GM19099 (cell line): ENCODE results near the gene RASD2.

Source experiments
- POLR2A ChIP-seq: IDR thresholded peaks from 3 replicates; pipeline ENCODE4 v1.6.1; 2011; ENCODE audit warnings: low read depth; ENCODE audit not compliant: insufficient read length; ENCODE audit errors: extremely low read depth

RASD2 gene

DNA sequence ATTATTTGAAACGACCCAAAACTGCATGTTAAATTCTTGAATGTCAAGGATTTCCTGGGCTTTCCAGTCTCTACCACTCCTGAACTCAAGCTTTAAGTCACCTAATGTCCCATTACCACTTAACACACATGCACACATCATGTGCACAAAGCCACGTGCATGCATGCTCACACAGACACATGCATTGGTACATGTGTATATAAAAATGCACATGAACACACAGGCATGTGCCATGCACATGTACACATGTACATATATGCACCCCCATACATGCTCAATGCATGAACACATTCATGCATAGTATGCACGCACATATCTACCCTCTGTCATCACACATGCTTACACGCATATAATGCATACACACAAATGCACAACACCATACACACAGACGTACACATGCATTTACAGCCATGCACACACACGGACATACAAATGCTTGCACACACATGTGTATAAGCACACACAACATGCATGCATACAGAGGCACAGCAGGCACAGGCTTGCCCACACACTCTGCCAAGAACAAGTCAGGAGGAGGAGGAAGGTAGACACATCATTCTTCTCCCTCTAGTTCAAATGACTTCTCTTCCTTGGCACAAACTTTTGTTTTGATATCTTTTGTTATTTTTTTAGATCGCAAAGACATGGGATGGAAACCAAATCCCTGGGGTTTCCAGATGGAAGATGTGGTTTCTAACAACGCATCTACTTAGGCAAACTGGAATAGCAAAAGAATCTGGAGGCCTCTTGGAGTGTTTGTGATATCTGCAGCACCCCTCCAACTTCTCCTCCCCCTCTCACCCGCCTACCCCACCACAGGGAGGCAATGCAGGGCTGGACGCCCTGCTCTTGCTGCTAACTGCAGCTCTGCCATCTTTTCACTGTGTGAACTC, 24.6 kb downstream of the RASD2 start:
- no peak for TF ChIP-seq POLR2A

- TF ChIP-seq POLR2A = no peak
Observed at GRCh38 chr22:35567351-35568141, 26.9 kb downstream of the RASD2 start.

GRCh38 chr22:35568751-35569739, 28.4 kb downstream of the RASD2 start:
- TF ChIP-seq POLR2A = no peak

DNA sequence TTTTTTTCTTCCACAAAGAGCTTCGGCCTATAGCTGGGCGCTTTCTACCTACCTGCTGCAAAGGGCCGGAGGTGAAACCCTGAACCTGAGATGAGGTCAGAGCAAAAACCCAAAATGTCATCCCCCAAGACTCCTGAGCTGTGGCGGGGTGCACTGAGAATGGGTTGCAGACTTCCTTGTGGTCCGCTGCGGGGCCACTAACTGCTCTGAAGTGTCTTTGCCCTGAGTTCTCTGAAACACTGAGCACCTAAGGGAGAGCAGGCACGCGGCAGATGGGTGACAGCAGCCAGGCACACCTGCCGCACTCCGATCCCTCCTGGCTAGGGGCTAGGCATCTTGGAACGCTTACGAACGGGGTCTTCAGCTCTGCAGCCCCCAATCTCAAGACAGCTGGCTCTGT, 29.3 kb downstream of the RASD2 start:
- TF ChIP-seq POLR2A = no peak

DNA sequence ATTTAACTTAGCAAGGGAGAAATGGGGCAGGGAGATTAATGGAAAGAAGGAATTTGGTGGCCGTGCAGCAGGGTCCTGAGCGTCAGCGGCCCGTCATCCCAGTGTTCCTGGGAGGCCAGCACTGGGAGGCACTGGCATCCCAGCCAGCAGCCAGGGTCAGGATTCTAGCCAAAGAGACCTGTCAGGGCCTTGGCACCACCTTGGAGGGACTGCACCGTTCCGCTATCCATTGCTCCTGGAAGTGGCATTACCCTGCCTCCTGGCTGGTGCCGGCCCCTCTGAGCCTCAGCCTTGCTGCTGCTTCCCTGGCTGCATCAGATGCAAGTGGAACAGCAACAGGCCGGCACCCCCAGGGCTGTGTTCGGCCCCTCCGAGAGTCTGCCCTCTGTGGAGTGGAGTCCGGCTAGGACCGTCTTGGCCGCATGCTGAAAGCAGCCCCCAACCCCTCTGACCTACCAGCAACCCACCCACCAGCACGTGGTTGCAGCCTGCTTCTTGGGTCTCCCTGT, 30.1 kb downstream of the RASD2 start:
- no peak for TF ChIP-seq POLR2A

- TF ChIP-seq POLR2A = no peak
Observed at GRCh38 chr22:35572556-35572955, 31.9 kb downstream of the RASD2 start.

DNA sequence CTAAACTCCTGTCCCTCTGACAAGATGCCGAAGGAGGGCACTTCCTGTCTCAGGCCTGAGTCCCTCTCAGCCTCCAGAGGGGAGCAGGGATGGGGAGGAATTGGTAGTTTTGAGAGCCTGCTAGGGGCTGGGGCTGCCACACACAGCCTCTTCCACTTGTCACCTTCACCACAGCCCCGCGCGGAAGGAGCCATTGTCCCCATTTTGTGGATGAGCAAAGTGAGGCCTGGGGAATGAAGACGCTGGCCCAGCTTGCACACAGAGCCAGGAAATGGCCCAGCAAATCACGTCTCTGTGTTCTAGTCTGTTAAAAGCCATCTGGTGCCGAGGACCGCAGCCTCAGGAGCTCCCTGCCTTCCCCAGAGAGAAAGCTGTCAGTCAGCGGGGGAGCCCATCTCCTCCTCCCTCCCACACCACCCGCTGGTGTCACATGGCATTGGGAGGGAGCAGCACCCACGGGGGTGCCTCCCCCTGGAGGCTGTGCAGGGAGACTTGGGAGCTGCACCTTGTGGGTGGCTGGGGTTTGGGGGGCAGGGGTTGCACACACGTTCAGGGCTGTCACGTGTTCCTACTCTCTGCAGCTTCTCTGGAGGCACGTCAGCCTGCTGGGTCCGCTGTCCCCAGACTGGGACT, 34.6 kb downstream of the RASD2 start:
- TF ChIP-seq POLR2A = no peak

DNA sequence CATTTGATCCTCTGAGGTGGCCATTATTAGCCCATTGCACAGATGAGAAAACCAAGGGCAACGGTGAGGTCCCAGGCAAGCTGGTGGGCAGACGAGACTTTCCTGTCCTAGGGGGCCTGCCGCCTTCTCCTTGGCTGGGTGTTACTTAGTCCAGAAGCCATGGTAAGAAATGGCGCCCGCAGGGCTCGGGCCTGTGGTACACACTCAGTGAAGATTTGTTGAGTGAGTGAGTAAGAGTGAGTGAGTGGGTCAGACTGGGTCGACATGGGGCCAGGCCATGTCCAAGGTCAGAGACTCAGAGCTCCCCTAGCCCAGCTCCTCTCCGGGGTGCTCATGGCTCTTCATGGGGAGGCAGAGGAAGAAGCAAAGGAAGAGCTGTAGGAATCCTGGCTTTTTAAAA, 36.0 kb downstream of the RASD2 start:
- TF ChIP-seq POLR2A = no peak

GRCh38 chr22:35577799-35578659, 37.4 kb downstream of the RASD2 start:
- no peak for TF ChIP-seq POLR2A

DNA sequence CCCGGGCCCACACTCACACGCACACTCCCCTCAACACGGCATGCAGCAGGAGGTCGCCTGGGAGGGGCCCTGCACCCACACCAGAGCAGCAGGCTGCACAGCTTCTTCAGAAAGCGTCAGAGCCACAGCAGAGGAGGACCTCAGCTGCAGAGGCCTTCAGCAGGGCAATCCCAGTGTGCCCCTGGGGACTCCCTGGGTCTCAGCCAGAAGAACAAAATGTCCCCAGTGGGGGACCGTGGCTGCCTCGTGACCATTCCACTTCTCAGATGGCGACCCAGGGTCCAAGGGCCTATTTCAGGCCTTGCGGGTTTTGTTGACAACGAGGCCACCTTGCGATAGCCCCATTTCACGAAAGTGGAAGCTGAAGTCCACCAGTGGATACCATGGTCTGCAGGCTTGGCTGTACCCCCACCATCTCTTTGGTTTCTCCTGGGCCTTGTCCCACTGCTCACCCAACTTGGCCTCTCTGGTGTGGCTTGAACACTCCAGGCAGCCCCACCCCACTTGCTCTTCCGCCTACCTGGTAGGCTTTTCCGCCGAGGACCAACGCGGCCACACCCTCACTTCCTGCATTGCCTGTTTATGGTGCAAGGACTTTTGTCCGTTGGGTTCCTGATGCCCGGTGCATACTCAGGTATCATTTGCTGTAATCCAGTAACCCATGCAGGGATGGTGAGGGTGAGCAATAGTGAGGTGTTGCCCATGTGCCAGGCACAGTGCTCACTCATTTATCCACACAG, 38.4 kb downstream of the RASD2 start:
- no peak for TF ChIP-seq POLR2A

DNA sequence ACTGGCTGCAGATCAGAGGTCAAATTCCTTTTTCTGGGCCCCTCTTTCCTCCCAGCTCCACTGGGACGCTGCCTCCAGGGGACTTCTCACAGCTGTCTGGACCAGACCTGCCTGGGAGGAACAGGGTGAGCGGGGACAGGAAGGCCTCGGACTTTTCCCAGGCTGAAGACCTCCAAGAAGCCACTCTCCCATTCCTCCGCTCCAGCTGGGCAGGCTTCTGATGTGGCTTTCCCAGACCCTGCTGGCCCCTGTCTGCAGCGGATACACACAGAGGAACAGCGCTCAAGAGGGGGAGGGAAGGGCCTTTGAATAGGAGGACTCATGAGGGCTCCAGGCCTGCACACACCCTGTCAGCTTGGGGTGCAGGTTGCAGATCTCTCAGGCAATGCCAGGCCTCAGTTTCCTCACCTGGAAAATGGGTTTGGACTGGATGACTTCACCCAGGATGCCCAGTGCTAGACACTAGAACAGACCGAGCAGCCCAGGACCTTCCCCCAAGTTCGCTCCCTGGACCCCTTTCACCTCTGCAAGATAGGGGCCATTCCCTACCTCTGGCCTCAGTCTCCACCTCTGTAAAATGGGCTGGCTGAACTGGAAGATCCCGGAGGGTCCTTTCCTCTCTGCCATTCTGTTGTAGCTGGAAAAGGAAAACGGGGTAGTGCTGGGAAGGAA, 39.9 kb downstream of the RASD2 start:
- TF ChIP-seq POLR2A = no peak

GRCh38 chr22:35581023-35581413, 40.4 kb downstream of the RASD2 start:
- TF ChIP-seq POLR2A = no peak
